GM21717 (cell line): ENCODE results near the gene ZNF26.
"Not testable (repeated sequence)": the region's sequence is repeated elsewhere in the genome, so short reads cannot be mapped to it uniquely, and the experiment has no call there.

Experiments used
- ATAC-seq: cut with Tn5 transposase; IDR thresholded peaks from one replicate; pipeline ENCODE4 v1.9.1; 2021; ENCODE audit warnings: mild to moderate bottlenecking, moderate library complexity; ENCODE audit not compliant: unreplicated experiment

ZNF26 gene

DNA sequence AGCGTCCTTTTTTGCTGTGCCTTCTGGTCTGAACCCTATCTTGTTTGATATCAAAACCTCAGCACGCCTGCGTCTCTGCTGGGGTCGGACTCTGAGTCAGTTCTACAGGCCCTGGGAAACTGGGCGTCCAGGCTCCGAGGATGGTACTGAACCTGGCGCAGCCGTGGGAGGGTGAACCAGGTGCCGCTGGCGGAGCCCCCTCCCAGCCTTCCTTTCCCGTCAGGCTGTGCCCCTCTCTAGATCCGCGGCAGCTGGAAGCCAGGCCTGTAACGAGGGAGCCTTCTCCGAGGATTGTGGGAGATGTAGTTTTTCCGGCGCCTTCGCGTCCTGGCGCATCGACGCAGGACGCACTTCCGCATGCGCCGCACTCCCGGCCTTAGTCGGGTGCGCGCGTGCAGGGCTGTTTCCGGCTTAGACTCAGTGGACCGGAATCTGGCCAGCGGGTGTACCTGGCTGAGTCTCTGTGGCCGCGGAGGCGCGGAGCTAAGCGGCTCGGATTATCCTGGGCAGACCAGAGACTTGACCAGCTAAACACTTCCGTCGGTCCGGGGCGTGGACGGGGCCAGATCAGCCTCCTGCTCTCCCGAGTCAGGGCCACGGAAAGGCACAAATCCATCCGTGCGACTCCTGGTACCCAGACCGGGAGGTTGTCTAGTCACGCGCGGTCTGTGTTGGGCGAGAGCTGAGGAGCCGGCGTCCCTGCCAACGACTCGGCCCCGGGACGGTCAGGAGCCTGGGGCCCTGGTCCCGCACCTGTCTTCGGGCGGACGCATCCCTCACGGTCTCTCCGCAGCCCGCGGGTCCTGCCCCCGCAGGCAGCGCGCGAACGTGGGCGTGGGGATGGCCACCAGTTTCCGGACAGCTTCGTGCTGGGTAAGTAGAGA, at the start of gene ZNF26:
ZNF26 (plus strand) TSS at position 367 of the 884 bp plus-strand sequence; CDS start at position 841, 474 bp downstream.
- ATAC-seq: peak; percentile 98

GRCh38 chr12:132936921-132937320, 49.2 kb upstream of the ZNF26 start:
- not testable (repeated sequence) for ATAC-seq

- no peak for ATAC-seq
Observed at GRCh38 chr12:132937476-132937875, 48.7 kb upstream of the ZNF26 start.

GRCh38 chr12:132938807-132939206, 47.4 kb upstream of the ZNF26 start:
- not testable (repeated sequence) for ATAC-seq

GRCh38 chr12:132940071-132940719, 46.0 kb upstream of the ZNF26 start:
- ATAC-seq: no peak

DNA sequence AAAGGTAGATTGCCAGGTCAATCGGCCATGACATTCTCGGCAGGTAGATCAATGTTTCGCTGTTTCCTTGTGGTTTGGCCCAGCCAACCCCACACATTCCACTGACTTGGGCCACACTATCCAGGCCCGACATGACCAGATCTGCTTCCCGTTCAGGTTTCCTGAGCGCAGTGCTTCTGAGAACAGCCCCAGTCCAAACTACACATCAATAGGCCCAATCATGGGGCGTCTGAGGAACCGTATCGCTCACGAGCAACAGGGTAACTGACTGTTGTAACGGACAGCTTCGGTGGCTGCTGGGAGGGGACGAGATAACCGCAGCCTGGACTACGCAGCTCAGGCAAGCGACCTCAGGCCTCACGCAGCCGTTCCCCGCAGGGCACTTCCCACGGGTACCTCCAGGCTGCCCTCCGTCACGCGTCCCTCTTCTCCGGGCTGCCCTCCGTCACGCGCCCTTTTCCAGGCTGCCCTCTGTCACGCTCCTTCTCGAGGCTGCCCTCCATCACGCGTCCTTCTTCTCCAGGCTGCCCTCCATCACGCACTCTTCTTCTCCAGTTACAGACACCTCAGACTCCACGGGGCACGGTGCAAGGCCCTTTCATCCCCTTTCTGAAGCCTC, 44.7 kb upstream of the ZNF26 start:
- no peak for ATAC-seq

DNA sequence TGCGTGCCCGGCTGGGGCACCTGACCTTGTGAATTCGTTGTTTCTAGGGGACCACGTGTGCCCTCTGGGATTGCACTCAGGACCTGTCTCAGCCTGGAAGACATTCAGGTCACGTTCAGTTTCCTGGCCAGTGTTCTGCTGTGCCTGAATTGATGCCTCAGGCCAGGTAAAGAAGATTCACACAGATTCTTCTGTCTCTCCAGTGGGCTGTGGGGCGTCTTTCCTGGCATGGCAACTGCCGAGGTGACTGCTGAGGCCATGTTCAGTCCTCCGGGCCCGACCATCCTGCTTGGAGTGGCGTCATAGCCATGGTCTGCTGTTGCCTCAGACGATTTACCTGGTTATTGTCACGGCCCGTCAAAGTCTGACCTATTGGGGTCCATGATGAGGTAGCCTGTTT, 43.6 kb upstream of the ZNF26 start:
- ATAC-seq: no peak

- ATAC-seq: no peak
Observed at GRCh38 chr12:132945806-132946205, 40.4 kb upstream of the ZNF26 start.

DNA sequence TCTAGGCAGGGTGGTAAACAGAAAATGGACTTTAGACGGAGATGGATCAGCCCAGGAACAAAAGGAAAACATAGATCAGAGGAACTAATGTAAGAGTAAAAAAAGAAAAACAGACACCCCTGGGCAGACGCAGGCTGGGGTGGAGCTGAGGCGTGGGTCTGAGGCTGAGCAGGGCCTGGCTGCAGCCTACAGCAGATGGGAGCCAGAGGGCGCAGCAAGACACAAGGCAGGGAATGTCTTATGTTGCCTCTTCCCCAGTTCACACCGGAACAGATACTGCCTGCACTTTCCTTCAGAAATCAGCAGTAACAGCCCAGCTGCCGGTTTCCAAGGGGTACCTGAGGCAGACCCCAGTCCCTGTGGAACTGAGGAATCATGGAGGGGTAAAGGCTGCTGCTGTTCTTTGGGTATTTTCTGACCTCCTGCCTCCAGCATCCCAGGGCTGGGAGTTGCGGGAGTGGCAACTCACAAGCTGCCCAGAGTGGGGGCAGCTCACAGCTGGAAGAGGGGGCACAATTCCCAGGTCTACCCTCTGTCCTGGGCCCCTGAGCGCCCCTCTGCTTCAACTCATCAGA, 39.8 kb upstream of the ZNF26 start:
- ATAC-seq: no peak

DNA sequence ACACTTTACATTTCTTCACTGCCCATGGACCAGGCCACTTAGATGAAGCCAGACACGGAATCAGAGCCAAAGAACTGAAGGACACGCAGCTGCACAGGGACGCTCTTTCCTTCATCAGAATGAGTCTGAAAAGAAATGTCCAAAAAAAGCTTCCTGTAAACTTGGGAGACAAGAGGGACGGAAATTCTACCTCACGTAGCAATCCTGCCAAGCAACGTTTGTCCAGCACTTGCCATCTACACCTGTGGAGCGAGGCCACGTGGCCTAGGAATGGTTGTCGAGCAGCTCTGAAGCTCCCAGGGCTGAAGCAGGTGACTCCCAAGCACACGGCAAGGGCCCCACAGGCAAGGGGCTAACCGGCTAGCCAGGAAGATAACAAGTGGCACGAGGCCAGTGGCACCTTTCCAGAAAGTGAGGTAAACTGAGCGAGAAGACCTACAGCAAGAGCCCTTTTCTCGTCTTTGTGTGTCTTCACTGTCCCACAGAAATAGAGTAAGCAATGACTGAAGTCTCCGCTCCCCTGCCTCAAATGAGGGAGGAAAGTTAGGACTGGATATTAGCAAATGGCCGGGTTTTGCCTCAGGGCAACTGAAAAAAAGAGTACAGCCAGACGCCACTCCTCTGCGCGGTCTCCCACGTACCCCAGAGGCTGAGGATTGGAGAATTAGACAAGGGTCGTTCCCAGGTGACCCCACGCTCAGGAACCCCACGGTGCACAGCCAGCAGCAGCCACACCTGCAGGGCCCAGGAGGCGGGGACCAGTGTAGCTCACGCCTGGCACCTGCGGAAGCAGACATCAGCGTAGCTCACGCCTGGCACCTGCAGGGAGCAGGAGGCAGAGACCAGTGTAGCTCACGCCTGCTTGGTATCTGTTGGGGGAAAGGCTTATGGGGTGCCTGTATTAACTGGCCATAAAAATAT, 37.8 kb upstream of the ZNF26 start:
- ATAC-seq: no peak

DNA sequence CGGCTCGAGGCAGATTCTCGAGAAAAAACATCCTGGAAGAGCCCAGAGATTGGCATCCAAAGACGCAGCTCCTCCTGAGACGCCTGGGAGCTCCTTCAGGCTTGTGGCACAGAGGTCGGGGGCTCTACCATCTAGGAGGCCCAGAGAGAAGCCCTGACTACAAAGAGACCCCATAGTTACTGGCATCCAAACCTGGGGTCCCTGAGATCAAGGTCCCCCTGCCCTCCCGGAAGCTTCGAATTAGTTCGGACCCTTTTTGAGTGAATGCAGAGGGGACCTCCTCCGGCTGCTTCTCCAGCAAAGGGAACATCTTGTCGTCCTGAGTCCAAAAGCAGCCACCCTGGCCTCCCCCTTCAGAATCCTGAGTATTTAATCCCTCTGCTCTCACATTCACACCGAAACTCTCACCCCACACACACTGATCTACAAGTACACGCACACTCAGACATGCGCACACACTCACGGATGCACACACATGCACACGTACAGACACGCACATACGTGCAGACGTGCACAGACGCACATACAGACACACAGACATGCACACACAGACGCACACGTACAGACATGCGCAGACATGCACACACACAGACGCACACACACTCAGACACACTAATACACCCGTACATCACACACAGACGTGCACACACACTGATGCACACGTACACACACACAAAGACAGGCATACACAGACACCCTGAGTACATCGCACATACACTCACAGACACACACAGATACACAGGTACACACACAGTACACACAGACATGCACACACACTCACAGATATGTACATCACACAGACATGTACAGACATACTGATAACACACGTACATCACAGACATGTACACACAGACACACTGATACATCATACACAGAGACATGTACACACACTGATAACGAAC, 36.0 kb upstream of the ZNF26 start:
- no peak for ATAC-seq

- no peak for ATAC-seq
Observed at GRCh38 chr12:132950844-132951535, 35.2 kb upstream of the ZNF26 start.

GRCh38 chr12:132951649-132952048, 34.5 kb upstream of the ZNF26 start:
- no peak for ATAC-seq

- no peak for ATAC-seq
Observed at GRCh38 chr12:132952371-132953162, 33.6 kb upstream of the ZNF26 start.

GRCh38 chr12:132953163-132953425, 33.1 kb upstream of the ZNF26 start:
- no peak for ATAC-seq

GRCh38 chr12:132953771-132954170, 32.4 kb upstream of the ZNF26 start:
- no peak for ATAC-seq

DNA sequence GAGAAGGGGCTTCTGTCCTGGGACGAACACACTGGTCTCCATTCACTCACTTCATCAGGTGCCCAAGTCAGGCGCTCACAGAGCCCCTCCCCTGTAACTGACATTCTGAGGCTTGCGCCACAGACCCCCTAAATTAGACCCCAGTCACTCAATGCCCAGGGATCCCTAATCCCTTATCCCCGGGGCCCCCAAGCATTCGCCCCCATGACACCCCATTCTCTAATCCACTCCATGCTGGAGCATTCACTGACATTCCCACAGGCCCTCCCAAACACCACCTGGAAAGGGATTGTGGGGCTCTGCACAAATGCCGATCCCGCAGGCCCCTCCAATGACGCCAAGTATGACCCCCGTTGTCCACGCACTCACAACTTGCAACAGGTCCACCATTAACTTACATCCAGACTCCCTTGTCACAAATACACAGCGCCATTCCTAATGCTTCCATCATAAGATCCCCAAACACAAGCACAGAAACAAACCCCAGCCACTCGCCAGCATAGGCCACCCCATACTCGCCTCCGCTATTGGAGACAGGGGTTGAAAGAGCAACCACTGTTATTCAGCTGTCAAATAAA, 31.6 kb upstream of the ZNF26 start:
- ATAC-seq: no peak
